GM19025 (cell line): ENCODE measurements around the gene SLC13A3.
A peak's percentile ranks its signal among the peaks of the same experiment; 100 is the strongest.

Source experiments
- ATAC-seq: cut with Tn5 transposase; IDR thresholded peaks from one replicate; pipeline ENCODE4 v1.9.1; 2021; ENCODE audit warnings: mild to moderate bottlenecking, low read depth, moderate library complexity; ENCODE audit not compliant: unreplicated experiment

Gene SLC13A3

GRCh38 chr20:46651091-46651962 lies at the start of gene SLC13A3:
Gene SLC13A3, minus strand, starts transcription at chr20:46651459. Its CDS starts 38 bp downstream, at chr20:46651421.
- no peak for ATAC-seq

GRCh38 chr20:46701057-46701456 lies 49.8 kb upstream of the SLC13A3 start:
- ATAC-seq: no peak

- ATAC-seq: no peak
Observed at GRCh38 chr20:46700481-46700880, 49.2 kb upstream of the SLC13A3 start.

GRCh38 chr20:46699651-46700359 lies 48.5 kb upstream of the SLC13A3 start:
- ATAC-seq: no peak

GRCh38 chr20:46698788-46699187 lies 47.5 kb upstream of the SLC13A3 start:
- ATAC-seq: no peak

- no peak for ATAC-seq
Observed at GRCh38 chr20:46696791-46697279, 45.6 kb upstream of the SLC13A3 start.

- no peak for ATAC-seq
Observed at GRCh38 chr20:46695892-46696291, 44.6 kb upstream of the SLC13A3 start.

- ATAC-seq: no peak
Observed at GRCh38 chr20:46694484-46694883, 43.2 kb upstream of the SLC13A3 start.

- ATAC-seq: no peak
Observed at GRCh38 chr20:46691196-46691595, 39.9 kb upstream of the SLC13A3 start.

GRCh38 chr20:46690219-46691106 lies 39.2 kb upstream of the SLC13A3 start:
- no peak for ATAC-seq

GRCh38 chr20:46689754-46690085 lies 38.5 kb upstream of the SLC13A3 start:
- no peak for ATAC-seq

GRCh38 chr20:46689082-46689753 lies 38.0 kb upstream of the SLC13A3 start, which contains the start of gene TP53RK:
Gene TP53RK, minus strand, starts transcription at chr20:46689444. Its CDS starts 30 bp downstream, at chr20:46689414.
- ATAC-seq: peak; percentile 90

GRCh38 chr20:46688151-46689081 lies 37.2 kb upstream of the SLC13A3 start:
- no peak for ATAC-seq

GRCh38 chr20:46683939-46684750 lies 32.9 kb upstream of the SLC13A3 start:
- no peak for ATAC-seq

- no peak for ATAC-seq
Observed at GRCh38 chr20:46683668-46683938, 32.3 kb upstream of the SLC13A3 start.

- ATAC-seq: no peak
Observed at GRCh38 chr20:46683011-46683667, 31.9 kb upstream of the SLC13A3 start.

- no peak for ATAC-seq
Observed at GRCh38 chr20:46682063-46682821, 31.0 kb upstream of the SLC13A3 start.
